Activated CD4-positive, alpha-beta T cell treated with anti-CD3 and anti-CD28 coated beads, Interleukin-2, amount 50 U/mL, for 48 hours (primary cell): ENCODE measurements around the gene DPH6.
"Not testable (repeated sequence)": the region's sequence is repeated elsewhere in the genome, so short reads cannot be mapped to it uniquely, and the experiment has no call there.

Experiments used
- DNase-seq, 2 experiments: peaks; one replicate each; pipeline ENCODE4 v3.0.0-alpha.2; 2020

Gene DPH6

DNA sequence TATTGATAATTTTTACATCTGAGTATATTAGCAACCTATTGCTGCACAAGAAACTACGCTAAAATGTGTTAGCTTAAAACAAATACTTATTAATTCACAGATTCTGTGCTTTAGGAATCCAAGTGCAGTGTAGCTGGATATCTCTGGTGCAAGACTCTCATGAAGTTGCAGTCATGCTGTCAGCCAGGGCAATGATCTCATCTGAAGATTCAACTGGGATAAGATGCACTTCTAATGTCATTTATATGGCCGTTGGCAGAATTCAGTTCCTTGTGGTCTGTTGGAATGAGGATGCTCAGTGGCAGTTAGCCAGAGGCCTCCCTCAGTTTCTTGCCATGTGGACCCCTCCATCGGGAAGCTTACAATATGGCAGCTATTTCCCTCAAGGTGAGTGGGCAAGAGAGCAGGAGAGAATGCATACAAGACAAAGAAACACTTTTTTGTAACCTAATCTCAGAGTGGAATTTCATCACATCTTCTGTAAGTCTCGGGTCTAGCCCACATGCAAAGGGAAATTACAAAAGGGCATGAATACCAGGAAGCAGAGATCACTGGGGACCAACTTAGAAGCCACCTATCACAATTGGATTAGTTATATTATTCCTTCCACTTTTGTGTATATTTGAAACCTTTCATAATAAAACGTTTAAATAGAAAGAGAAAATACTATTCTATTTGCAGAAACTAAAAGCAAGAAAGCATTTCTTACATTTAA, 61.6 kb downstream of the DPH6 start:
- no peak for DNase-seq

- DNase-seq: no peak
These were observed 64.0 kb downstream of the DPH6 start for GRCh38 chr15:35481992-35482391.

DNA sequence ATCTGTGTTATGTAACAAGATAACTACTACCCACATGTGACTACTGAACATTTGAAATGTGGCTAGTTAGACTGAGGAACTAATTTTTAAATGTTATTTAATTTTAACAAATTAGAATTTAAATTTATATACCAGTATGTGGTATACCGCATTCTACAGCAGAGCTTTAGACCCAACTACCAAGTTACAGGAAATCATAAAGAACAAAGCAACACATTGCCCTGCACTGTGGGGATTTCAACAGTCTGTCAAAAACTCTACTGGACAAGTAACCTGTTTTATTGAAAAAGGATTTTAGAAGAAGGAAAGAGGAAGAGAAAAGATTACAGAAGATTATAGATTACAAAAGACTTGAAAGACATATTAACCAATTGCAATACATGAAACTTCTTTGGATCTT, 64.9 kb downstream of the DPH6 start:
- no peak for DNase-seq

GRCh38 chr15:35479423-35479822, 66.5 kb downstream of the DPH6 start:
- no peak for DNase-seq

GRCh38 chr15:35477312-35478262, 68.4 kb downstream of the DPH6 start:
- DNase-seq: no peak

GRCh38 chr15:35471024-35471423, 74.9 kb downstream of the DPH6 start:
- DNase-seq: no peak

- DNase-seq: no peak
These were observed 75.5 kb downstream of the DPH6 start for GRCh38 chr15:35470441-35470840.

- no peak for DNase-seq
These were observed 79.5 kb downstream of the DPH6 start for GRCh38 chr15:35466476-35466875.

DNA sequence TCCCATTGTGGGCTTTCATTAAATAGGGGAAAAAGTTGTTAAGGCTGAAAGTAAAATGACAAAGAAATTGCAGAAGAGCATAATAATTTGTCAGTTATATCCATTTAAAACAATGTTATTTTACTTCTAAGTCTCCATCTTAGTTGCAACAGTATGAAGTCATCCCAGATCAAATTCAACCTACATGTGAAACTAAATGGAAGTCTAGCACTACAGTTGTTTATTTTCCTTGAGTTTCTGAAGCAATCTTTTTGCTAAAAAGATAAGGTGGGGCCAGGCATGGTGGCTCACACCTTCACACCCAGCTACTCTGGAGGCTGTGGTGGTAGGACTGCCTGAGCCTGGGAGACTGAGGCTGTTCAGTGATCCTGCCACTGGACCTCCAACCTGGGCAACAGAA, 80.2 kb downstream of the DPH6 start:
- DNase-seq: no peak

GRCh38 chr15:35460616-35461015, 85.3 kb downstream of the DPH6 start:
- DNase-seq: no peak

DNA sequence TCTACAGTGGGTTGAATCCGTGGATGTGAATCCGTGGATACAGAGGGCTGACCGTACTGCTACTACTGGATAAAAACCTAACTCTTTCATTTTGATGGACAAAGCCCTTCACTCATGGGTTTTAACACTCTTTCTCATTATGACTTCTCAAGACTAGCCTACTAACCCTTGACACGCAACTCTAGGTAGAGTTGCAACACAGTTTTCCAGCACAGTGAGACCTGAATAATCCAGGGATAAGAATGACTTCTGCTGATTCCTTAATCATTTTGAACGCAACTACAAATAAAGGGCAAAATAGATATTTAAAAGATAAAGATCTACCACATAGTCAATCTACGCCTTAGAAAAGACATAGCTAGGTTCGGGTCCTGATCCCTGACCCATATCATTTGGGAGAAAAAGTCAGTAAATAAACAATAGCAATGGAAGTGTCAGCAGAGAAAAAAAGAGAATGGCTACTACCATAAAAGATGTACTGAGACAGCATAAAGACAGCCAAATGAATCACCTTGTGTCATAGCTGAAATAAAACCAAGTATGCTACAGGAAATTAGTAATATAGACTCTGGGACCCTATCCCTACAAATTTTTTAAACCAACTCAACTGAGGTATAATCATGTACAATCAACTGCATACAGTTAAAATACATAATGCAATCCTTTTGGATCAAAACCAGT, 87.6 kb downstream of the DPH6 start:
- DNase-seq: no peak

- DNase-seq: no peak
These were observed 90.8 kb downstream of the DPH6 start for GRCh38 chr15:35455201-35455600.

DNA sequence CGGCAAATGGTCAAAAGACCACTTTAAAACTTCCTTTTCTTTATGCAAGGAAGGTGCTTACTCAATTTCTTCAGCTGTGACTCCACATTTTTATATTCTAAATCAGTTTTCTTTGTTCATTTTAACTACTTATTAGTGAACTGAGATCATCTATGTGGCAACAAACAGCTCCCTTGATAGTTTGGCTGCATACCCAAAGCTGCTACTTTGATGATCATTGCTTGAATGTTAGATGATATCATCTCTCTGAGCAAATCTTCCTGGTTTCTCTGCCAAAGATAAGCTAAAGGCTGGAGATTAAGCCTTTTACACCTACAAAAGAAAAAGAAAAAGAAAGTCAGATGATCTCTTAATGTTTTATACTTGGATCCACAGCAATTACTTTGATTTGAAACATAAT, 95.5 kb downstream of the DPH6 start:
- no peak for DNase-seq

GRCh38 chr15:35448294-35448693, 97.7 kb downstream of the DPH6 start:
- no peak for DNase-seq

- DNase-seq: no peak
These were observed 100.1 kb downstream of the DPH6 start for GRCh38 chr15:35445891-35446290.

DNA sequence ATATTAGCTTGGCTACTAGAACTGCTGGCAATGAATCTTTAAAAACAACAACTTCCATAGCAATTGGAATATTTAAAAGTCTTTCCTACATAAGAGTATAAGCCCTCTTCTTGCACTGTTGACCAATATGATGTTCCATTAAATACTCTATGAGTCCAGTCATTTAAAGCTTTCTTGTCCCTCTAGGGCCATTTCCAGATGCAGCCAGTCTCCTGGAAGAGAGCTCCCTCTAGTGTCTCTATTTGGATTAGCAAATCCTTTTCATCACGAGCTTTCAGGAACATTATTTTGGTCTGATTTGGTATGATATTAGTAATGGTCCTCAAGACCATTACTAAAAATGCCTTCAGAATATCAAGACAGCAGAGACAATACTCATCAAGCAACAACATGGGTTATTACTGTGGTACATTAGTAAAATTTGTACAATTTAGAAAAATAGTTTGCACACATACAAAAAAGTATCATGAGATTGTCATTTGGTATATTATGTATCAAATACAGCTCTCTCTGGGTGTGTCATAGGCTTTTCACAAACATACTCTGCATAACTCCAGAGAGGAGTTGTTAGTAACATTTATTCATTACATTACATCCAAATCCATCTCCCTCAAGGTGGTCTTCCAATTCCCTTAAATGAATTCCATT, 101.3 kb downstream of the DPH6 start:
- no peak for DNase-seq

DNA sequence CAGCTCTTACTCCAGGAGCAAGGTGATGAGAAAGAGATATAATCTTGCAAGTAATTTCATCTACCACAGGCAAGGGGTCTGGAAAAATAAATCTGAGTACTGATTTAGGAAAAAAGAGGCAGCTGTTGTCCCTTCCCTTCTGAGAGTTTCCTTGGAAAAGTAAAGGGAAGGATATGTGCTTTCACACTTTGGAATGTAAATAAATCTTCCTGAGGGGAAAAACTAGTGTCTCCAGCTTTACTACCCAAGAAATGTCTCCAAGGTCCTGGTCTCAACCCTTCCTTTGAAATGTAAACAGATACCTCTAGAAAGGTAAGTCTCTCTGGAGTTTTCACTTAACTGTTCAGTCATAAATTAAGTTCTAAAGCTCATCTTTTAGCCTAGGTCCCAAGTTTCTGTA, 102.6 kb downstream of the DPH6 start:
- no peak for DNase-seq

DNA sequence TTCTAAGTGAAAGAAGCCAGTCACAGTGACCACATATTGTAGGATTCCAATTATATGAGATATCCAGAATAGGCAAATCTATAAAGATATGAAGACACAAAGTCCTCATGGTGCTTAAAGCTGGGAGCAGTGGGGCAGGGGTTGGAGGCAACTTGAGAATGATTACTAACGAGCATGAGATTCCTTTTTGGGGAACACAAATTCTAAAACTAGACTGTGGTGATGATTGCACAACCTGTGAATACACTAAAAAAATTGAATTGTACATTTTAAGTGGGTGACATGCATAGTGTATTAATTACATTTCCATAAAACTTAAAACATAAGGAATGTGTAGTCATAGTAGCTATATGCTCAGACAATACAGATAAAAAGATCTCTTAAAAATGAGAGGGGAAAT, 103.2 kb downstream of the DPH6 start:
- DNase-seq: no peak

DNA sequence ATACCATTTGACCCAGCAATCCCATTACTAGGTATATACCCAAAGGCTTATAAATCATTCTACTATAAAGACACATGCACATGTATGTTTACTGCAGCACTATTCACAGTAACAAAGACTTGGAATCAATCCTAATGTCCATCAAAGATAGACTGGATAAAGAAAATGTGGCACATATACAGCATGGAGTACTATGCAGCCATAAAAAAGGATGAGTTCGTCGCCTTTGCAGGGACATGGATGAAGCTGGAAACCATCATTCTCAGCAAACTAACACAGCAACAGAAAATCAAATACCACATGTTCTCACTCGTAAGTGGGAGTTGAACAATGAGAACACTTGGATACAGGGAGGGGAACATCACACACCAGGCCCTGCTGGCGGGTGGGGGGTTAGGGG, 104.7 kb downstream of the DPH6 start:
- DNase-seq: not testable (repeated sequence)

DNA sequence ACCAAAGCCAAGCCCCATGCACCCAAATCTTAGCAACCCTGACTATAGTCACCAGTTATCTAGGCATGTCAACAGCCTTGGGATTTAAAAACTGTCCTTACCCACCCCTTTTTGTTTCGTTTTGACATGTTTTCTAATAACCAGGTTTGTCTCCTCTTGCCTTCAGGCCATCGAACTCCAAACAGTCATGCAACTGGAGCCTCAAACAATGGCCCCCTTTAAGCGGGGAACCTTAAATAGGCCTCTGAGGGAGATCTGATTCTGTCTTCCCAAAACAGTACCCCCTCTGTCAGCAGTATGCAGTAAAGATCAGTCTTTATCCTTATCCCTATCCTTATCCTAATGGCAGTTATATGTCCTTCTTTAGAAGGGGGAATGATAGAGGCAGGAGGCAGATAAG, 105.7 kb downstream of the DPH6 start:
- DNase-seq: no peak

GRCh38 chr15:35439291-35439690, 106.7 kb downstream of the DPH6 start:
- no peak for DNase-seq

DNA sequence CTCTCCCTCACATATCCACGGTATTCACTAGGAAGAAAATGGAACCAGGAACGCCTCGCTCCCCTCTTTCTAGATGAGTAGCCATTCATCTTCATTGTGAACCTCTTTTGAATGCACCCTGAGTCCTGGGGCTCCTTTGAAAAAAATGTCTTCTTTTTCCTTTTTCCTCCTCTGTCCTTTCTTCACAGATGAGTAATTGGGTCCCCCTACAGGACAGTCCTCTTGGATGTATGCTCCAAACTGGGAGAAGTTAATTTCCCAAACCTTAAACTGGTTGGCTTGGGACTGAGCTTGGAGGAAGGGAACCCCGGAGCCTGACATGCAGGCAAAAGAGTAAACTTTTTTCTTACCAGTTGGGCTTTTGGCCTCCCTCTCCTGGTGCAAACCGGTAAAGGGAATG, 108.8 kb downstream of the DPH6 start:
- DNase-seq: no peak

DNA sequence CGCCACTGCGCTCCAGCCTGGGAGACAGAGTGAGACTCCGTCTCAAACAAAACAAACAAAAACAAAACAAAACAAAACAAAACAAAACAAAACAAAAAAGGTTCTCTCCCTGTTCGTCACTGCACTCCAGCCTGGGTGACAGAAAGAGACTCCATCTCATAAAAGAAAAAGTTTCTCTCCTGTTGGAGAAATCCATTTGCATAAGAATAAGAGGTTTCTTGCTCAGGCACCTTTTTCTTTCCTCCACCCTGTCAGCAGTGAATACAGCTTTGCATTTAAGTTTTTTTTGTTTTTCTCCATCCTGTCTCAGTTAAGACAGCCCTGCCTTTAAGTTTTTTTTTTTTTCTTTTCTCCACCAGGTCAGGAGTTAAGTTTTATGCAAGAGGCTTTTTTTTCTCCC, 109.5 kb downstream of the DPH6 start:
- no peak for DNase-seq
